ENCODE data around the gene HNRNPL.

- TF ChIP-seq, protein P1, sequence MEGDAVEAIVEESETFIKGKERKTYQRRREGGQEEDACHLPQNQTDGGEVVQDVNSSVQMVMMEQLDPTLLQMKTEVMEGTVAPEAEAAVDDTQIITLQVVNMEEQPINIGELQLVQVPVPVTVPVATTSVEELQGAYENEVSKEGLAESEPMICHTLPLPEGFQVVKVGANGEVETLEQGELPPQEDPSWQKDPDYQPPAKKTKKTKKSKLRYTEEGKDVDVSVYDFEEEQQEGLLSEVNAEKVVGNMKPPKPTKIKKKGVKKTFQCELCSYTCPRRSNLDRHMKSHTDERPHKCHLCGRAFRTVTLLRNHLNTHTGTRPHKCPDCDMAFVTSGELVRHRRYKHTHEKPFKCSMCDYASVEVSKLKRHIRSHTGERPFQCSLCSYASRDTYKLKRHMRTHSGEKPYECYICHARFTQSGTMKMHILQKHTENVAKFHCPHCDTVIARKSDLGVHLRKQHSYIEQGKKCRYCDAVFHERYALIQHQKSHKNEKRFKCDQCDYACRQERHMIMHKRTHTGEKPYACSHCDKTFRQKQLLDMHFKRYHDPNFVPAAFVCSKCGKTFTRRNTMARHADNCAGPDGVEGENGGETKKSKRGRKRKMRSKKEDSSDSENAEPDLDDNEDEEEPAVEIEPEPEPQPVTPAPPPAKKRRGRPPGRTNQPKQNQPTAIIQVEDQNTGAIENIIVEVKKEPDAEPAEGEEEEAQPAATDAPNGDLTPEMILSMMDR (IDR thresholded peaks at IDR 0.05; ENCODE audit: borderline replicate concordance, extremely low read depth, low read length, poor library complexity, severe bottlenecking), result no peak
- no peak for TF ChIP-seq EZH2 (IDR thresholded peaks at IDR 0.05; ENCODE audit: borderline replicate concordance, low read depth, low read length, severe bottlenecking)
Measured at GRCh38 chr19:38815059-38816001, 34.5 kb downstream of the HNRNPL start.

All from DND-41 (cell line).